Measurements from ENCODE around the gene KRT81. TPM values are rescaled to one million over a fixed set of nuclear protein-coding genes. Genes with fewer than 3 reads are reported as not detected.

KRT81 gene
- total and polyA plus RNA-seq, 2 of the 4 experiments (the other 2 are of a cell fraction) = under 0.01 to 0.05 TPM

- no TSS peak for BruUV-seq (replicated peaks)
These were observed 27.4 kb downstream of the KRT81 start for GRCh38 chr12:52263761-52264434.

More at GRCh38 chr12:52263761-52264434, 27.4 kb downstream of the KRT81 start:
- dilution Hi-C loops (cut with HindIII; ENCODE audit: low sequenced_read_pairs, unreplicated experiment) = no loop called here
- TF ChIP-seq RFX5 (IDR thresholded peaks at IDR 0.05; ENCODE audit: low read depth, low read length) (no peak), USF2 (IDR thresholded peaks at IDR 0.05; ENCODE audit: low read depth, low read length) (no peak), CEBPB (IDR thresholded peaks at IDR 0.05; ENCODE audit: low read depth, low read length) (no peak), MXI1 (IDR thresholded peaks at IDR 0.05; ENCODE audit: borderline replicate concordance, low read depth, low read length) (no peak)
- no peak overlapping the region for H3K27ac ChIP-seq (ENCODE audit: insufficient read depth, low read length)
- H2AFZ ChIP-seq (replicated peaks; ENCODE audit: low read length, poor library complexity) = no peak overlapping the region
- H3K4ac ChIP-seq (ENCODE audit: low read depth, low read length) = no peak overlapping the region
- no peaks in the 10 kb centered on the region for H3K36me3 ChIP-seq (ENCODE audit: control insufficient read depth, insufficient read depth, low read length)
- ATAC-seq (ENCODE audit: low read depth) = no peak
- 96% methylated on average over 3 of the region's 7 CpGs; no CpG with 5 or more reads in 1 of the 2 experiments for WGBS, 2 experiments (ENCODE audit: extremely low coverage in 2 of 2, insufficient read length in 1 of 2)
- H3K4me1 ChIP-seq (ENCODE audit: control insufficient read depth, insufficient read depth, low read length) = peaks cover 14% of the 10 kb centered on the region
- intact Hi-C loops (cut with micrococcal nuclease) = no loop called here
- H4K20me1 ChIP-seq (ENCODE audit: insufficient read depth, low read length) = no peaks in the 10 kb centered on the region
- no peak overlapping the region for H3K18ac ChIP-seq (ENCODE audit: low read depth, low read length)
- ChIA-PET CTCF (interaction anchor here (0.5 to 2.8 kb wide), 2 partner anchors 15 to 19 kb away, joined by 5 to 11 read pairs; no protein-coding TSS in a partner anchor), POLR2A (ENCODE audit: unreplicated experiment) (interaction anchor here (0.6 kb wide), 1 partner anchor 73 kb away, joined by 4 read pairs; no protein-coding TSS in a partner anchor)
- H3K23ac ChIP-seq (ENCODE audit: low read depth, low read length) = no peak overlapping the region
- no peak overlapping the region for H4K8ac ChIP-seq (ENCODE audit: low read depth in 2 of 2, low read length in 2 of 2)
- H2BK20ac ChIP-seq (ENCODE audit: low read depth, low read length) = no peak overlapping the region
- H2BK120ac ChIP-seq (ENCODE audit: low read depth, low read length) = no peak overlapping the region
- no peak overlapping the region for H2BK5ac ChIP-seq (ENCODE audit: low read depth, low read length, poor library complexity, severe bottlenecking)
- H3K9me1 ChIP-seq (ENCODE audit: insufficient read depth, low read length) = peaks cover 10% of the 10 kb centered on the region
- H4K5ac ChIP-seq (ENCODE audit: low read depth, low read length) = no peak overlapping the region
- H3K56ac ChIP-seq (ENCODE audit: extremely low read depth, insufficient read depth, low read length) = no peak overlapping the region
- H3K9ac ChIP-seq (ENCODE audit: low read depth, low read length) = no peak overlapping the region
- DNase-seq = no peak
- H2AK9ac ChIP-seq (replicated peaks; ENCODE audit: low read depth, low read length, poor library complexity) = peak overlapping the region; percentile 26
- no peak overlapping the region for H3K4me3 ChIP-seq (ENCODE audit: insufficient read depth, low read depth, low read length)
- no peak overlapping the region for H2BK15ac ChIP-seq (ENCODE audit: low read depth, low read length)
- peak overlapping the region; percentile 23; the same call in 1 of the 2 replicates for H2AK5ac ChIP-seq (ENCODE audit: low read depth, low read length)
- H4K91ac ChIP-seq (ENCODE audit: insufficient read depth, low read depth, low read length) = no peak overlapping the region
- H3K4me2 ChIP-seq (ENCODE audit: low read depth, low read length) = no peak overlapping the region
- 0 out of 2 replicates have a peak, but pooled peaks cover 2% of the 10 kb centered on the region for H3K9me3 ChIP-seq (ENCODE audit: control insufficient read depth, insufficient read depth, low read length)
- H3K27me3 ChIP-seq (ENCODE audit: control insufficient read depth, insufficient read depth, low read length) = peaks cover 6% of the 10 kb centered on the region
- no peak overlapping the region for H3K14ac ChIP-seq (replicated peaks; ENCODE audit: low read depth, low read length)
- in situ Hi-C loops (cut with MboI; ENCODE audit: low sequenced_read_pairs) = no loop called here
- no peaks in the 10 kb centered on the region for H3K79me1 ChIP-seq (ENCODE audit: low read depth in 1 of 2, low read length in 2 of 2)

Measured in IMR-90 (cell line).